Activated CD4-positive, CD25-positive, alpha-beta regulatory T cell treated with anti-CD3 and anti-CD28 coated beads, Interleukin-2, amount 50 U/mL, for 16 hours (primary cell): ENCODE data around the gene LSM14A.
"Not testable (repeated sequence)": the region's sequence is repeated elsewhere in the genome, so short reads cannot be mapped to it uniquely, and the experiment has no call there.

Experiments
- DNase-seq: peaks from one replicate; pipeline ENCODE4 v3.0.0-alpha.2; 2020; ENCODE audit warnings: low read depth, low spot score

LSM14A gene

GRCh38 chr19:34189917-34190425 lies 17.7 kb downstream of the LSM14A start:
- DNase-seq = no peak

GRCh38 chr19:34191355-34191962 lies 19.2 kb downstream of the LSM14A start:
- no peak for DNase-seq

GRCh38 chr19:34193439-34193838 lies 21.1 kb downstream of the LSM14A start:
- DNase-seq = no peak

- DNase-seq = no peak
Measured at GRCh38 chr19:34193876-34194275, 21.6 kb downstream of the LSM14A start.

GRCh38 chr19:34201133-34201532 lies 28.8 kb downstream of the LSM14A start:
- no peak for DNase-seq

GRCh38 chr19:34205324-34205723 lies 33.0 kb downstream of the LSM14A start:
- DNase-seq = not testable (repeated sequence)

GRCh38 chr19:34208291-34208884 lies 36.1 kb downstream of the LSM14A start:
- DNase-seq = no peak

- DNase-seq = no peak
Measured at GRCh38 chr19:34209726-34210125, 37.4 kb downstream of the LSM14A start.

- DNase-seq = no peak
Measured at GRCh38 chr19:34213283-34213682, 41.0 kb downstream of the LSM14A start.

- DNase-seq = no peak
Measured at GRCh38 chr19:34214040-34214439, 41.7 kb downstream of the LSM14A start.

GRCh38 chr19:34215006-34215665 lies 42.8 kb downstream of the LSM14A start:
- DNase-seq = no peak

- no peak for DNase-seq
Measured at GRCh38 chr19:34215666-34216038, 43.3 kb downstream of the LSM14A start.

- not testable (repeated sequence) for DNase-seq
Measured at GRCh38 chr19:34216745-34217219, 44.5 kb downstream of the LSM14A start.

- DNase-seq = peak; percentile 26
Measured at GRCh38 chr19:34217952-34218817, 45.9 kb downstream of the LSM14A start.

GRCh38 chr19:34218818-34219164 lies 46.5 kb downstream of the LSM14A start:
- no peak for DNase-seq

GRCh38 chr19:34220472-34221063 lies 48.3 kb downstream of the LSM14A start:
- DNase-seq = peak; percentile 52

- DNase-seq = no peak
Measured at GRCh38 chr19:34222386-34222785, 50.1 kb downstream of the LSM14A start.

GRCh38 chr19:34224996-34225658 lies 52.8 kb downstream of the LSM14A start:
- DNase-seq = no peak

GRCh38 chr19:34225659-34226015 lies 53.3 kb downstream of the LSM14A start:
- no peak for DNase-seq

- no peak for DNase-seq
Measured at GRCh38 chr19:34226036-34226435, 53.7 kb downstream of the LSM14A start.

GRCh38 chr19:34228347-34228746 lies 56.0 kb downstream of the LSM14A start:
- no peak for DNase-seq
